Osteoblast (primary cell): ENCODE data around the gene IFNA5. TPM values are rescaled to one million over a fixed set of nuclear protein-coding genes. Genes with fewer than 3 reads are reported as not detected.
A peak's percentile ranks its signal among the peaks of the same experiment; 100 is the strongest.

Experiments
- DNase-seq: peaks from one replicate; pipeline ENCODE4 v3.0.0; 2011; ENCODE audit warnings: low spot score, mixed read lengths; ENCODE audit not compliant: insufficient read length; ENCODE audit errors: missing footprints
- H2AFZ ChIP-seq: 2 replicates; pipeline ENCODE4 v1.6.0; 2011; ENCODE audit warnings: mild to moderate bottlenecking, low read length
- H3K27ac ChIP-seq: 2 replicates; pipeline ENCODE4 v1.5.1; 2011; ENCODE audit warnings: mild to moderate bottlenecking, low read depth, low read length, moderate library complexity
- H3K27me3 ChIP-seq: 2 replicates; pipeline ENCODE4 v1.6.0; 2012; ENCODE audit warnings: mild to moderate bottlenecking, control low read depth, inconsistent platforms, low read length, moderate library complexity; ENCODE audit not compliant: insufficient read depth
- H3K36me3 ChIP-seq: 2 replicates; pipeline ENCODE4 v1.5.1; 2011; ENCODE audit warnings: mild to moderate bottlenecking, low read length, control low read depth, moderate library complexity; ENCODE audit not compliant: insufficient read depth
- H3K4me1 ChIP-seq: 2 replicates; pipeline ENCODE4 v1.5.1; 2011; ENCODE audit warnings: mild to moderate bottlenecking, low read length, control low read depth, moderate library complexity; ENCODE audit not compliant: insufficient read depth
- H3K4me2 ChIP-seq: 2 replicates; pipeline ENCODE4 v1.6.0; 2011; ENCODE audit warnings: mild to moderate bottlenecking, low read length; ENCODE audit not compliant: insufficient read depth
- H3K4me3 ChIP-seq: fragments of 200-600 bp; sonication (generic); 3 replicates; pipeline ENCODE4 v1.5.1; 2012; ENCODE audit warnings: mild to moderate bottlenecking, low read length, inconsistent platforms; ENCODE audit not compliant: insufficient read depth
- H3K79me2 ChIP-seq: 2 replicates; pipeline ENCODE4 v1.6.0; 2012; ENCODE audit warnings: mild to moderate bottlenecking, low read length, control low read depth, inconsistent platforms; ENCODE audit not compliant: insufficient read depth
- H3K9me3 ChIP-seq: 2 replicates; pipeline ENCODE4 v1.5.1; 2011; ENCODE audit warnings: low read depth, low read length, control low read depth
- H4K20me1 ChIP-seq: 2 replicates; pipeline ENCODE4 v1.6.0; 2012; ENCODE audit warnings: mild to moderate bottlenecking, low read length, control low read depth; ENCODE audit not compliant: insufficient read depth
- CTCF ChIP-seq: IDR thresholded peaks from 2 replicates; pipeline ENCODE4 v1.5.1; 2011; ENCODE audit warnings: mild to moderate bottlenecking, low read depth, low read length, moderate library complexity; ENCODE audit errors: extremely low read depth
- total RNA-seq: library from RNA; depleted of rRNA; stranded (reverse); fragments of >200 nt; gene quantifications from 2 replicates; pipeline ENCODE4 v1.2.3, GENCODE V29; 2012

Gene IFNA5
- total RNA-seq, 1 donor: not detected

- H3K4me3 ChIP-seq: no peak overlapping the region
- H3K36me3 ChIP-seq: peaks cover 15% of the 10 kb centered on the region
- H3K9me3 ChIP-seq: no peaks in the 10 kb centered on the region
- no peak for TF ChIP-seq CTCF
- peaks cover 4% of the 10 kb centered on the region for H4K20me1 ChIP-seq
- H3K4me1 ChIP-seq: no peaks in the 10 kb centered on the region
- H3K27me3 ChIP-seq: peaks cover 18% of the 10 kb centered on the region
- H3K79me2 ChIP-seq: peaks cover 12% of the 10 kb centered on the region
- DNase-seq: no peak
- H2AFZ ChIP-seq: no peak overlapping the region
- H3K4me2 ChIP-seq: no peak overlapping the region
- no peak overlapping the region for H3K27ac ChIP-seq
These were observed 15.4 kb upstream of the IFNA5 start for GRCh38 chr9:21320465-21320864.

GRCh38 chr9:21317956-21318923, 13.1 kb upstream of the IFNA5 start:
- Histone ChIP-seq H3K4me3 (no peak overlapping the region), H3K4me1 (no peaks in the 10 kb centered on the region), H3K79me2 (no peaks in the 10 kb centered on the region), H2AFZ (no peak overlapping the region), H3K9me3 (no peaks in the 10 kb centered on the region), H3K27me3 (peaks cover 32% of the 10 kb centered on the region), H4K20me1 (no peaks in the 10 kb centered on the region), H3K27ac (no peak overlapping the region), H3K36me3 (peaks cover 2% of the 10 kb centered on the region), H3K4me2 (no peak overlapping the region)
- DNase-seq: no peak
- TF ChIP-seq CTCF: peak; percentile 79

DNA sequence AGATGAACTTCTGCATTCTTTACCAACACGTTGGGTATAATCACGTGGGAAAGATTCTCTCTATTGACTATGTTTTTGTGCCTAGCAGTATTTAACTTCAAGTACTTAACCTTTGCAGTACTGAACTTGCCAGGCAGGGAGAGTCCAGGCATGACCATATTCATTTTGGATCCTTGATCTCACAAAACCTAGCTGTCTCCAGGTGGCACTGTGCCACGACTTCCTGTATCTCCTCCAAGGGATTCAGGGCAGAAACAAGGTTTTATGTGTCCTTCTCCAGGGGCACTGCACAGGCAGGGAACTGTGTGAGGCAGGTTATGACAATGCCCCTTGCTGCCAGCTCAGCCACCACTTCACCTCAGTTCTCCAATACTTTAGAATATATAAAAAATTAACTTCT, 11.7 kb upstream of the IFNA5 start:
- no peak overlapping the region for H3K27ac ChIP-seq
- H3K4me2 ChIP-seq: no peak overlapping the region
- H3K4me3 ChIP-seq: no peak overlapping the region
- H3K9me3 ChIP-seq: no peaks in the 10 kb centered on the region
- H4K20me1 ChIP-seq: no peaks in the 10 kb centered on the region
- peaks cover 32% of the 10 kb centered on the region for H3K27me3 ChIP-seq
- no peaks in the 10 kb centered on the region for H3K79me2 ChIP-seq
- DNase-seq: no peak
- H3K36me3 ChIP-seq: no peaks in the 10 kb centered on the region
- no peak overlapping the region for H2AFZ ChIP-seq
- TF ChIP-seq CTCF: no peak
- no peaks in the 10 kb centered on the region for H3K4me1 ChIP-seq

DNA sequence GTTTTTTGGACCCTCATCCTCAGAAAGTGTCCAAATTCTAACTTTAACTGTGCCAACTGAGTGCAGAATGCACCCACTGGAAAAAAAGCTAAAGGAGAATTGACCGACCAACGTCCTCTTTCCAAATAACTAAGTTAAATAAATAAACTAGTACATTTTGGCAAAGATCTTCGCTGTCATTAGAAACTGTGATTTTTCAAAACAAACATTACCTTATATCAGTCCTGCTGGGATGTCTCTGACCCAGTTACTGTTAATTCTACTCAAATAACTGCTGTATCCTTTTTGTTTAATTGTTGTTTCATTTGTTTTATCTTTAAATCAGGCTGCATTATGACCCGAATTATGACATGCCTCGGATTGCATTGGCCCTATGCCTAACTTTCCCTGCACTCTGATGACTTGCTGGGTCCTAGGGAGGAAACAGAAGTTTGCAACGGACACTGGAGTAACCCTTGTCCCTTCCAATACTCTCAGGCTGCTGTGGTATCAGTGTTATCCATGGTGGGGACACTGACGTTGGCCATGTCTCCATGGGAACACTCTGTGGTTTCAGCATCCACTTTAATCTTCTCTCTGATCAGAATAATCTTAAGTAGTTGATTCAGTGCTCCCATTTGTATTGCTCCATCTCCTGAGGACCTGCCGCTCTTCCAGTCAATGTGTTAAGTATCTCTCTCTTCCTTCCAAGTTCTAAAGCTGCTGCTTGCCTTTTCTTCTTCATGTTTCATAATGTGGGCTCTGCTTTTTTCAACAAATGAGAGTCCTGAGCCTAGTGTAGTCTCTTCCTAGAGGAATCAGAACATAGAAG, 11.1 kb upstream of the IFNA5 start:
- no peak for TF ChIP-seq CTCF
- peak overlapping the region; percentile 16 for H3K4me2 ChIP-seq

More for the DNA sequence above, 11.1 kb upstream of the IFNA5 start:
- H3K27ac ChIP-seq: no peak overlapping the region
- no peak overlapping the region for H3K4me3 ChIP-seq
- no peaks in the 10 kb centered on the region for H4K20me1 ChIP-seq
- no peaks in the 10 kb centered on the region for H3K79me2 ChIP-seq
- H3K36me3 ChIP-seq: no peaks in the 10 kb centered on the region
- peaks cover 32% of the 10 kb centered on the region for H3K27me3 ChIP-seq
- no peaks in the 10 kb centered on the region for H3K4me1 ChIP-seq
- H2AFZ ChIP-seq: no peak overlapping the region
- no peak for DNase-seq
- no peaks in the 10 kb centered on the region for H3K9me3 ChIP-seq
